Hepatocyte (in vitro differentiated cells): ENCODE measurements around the gene MTARC1. TPM values are rescaled to one million over a fixed set of nuclear protein-coding genes. Genes with fewer than 3 reads are reported as not detected.

Source experiments
- DNase-seq: peaks from one replicate; pipeline ENCODE4 v3.0.0-alpha.2; 2016; ENCODE audit warnings: low spot score
- H2AFZ ChIP-seq: fragments of 200-600 bp; sonication (generic); 2 replicates; pipeline ENCODE4 v1.6.0; 2016; ENCODE audit warnings: antibody characterized with exemption, mild to moderate bottlenecking
- H3K27ac ChIP-seq: fragments of 200-600 bp; sonication (generic); 2 replicates; pipeline ENCODE4 v1.5.1; 2016; ENCODE audit warnings: mild to moderate bottlenecking
- H3K27me3 ChIP-seq: fragments of 200-600 bp; sonication (generic); 2 replicates; pipeline ENCODE4 v1.6.1; 2016
- H3K36me3 ChIP-seq: fragments of 200-600 bp; sonication (generic); replicated peaks from 2 replicates; pipeline ENCODE4 v1.5.1; 2016; ENCODE audit warnings: low read depth; ENCODE audit not compliant: insufficient read depth
- H3K4me1 ChIP-seq: fragments of 200-600 bp; sonication (generic); 2 replicates; pipeline ENCODE4 v1.5.1; 2016; ENCODE audit warnings: mild to moderate bottlenecking, moderate library complexity; ENCODE audit not compliant: insufficient read depth
- H3K4me2 ChIP-seq: fragments of 200-600 bp; sonication (generic); 2 replicates; pipeline ENCODE4 v1.6.0; 2016
- H3K4me3 ChIP-seq: fragments of 200-600 bp; sonication (generic); 2 replicates; pipeline ENCODE4 v1.5.1; 2016; ENCODE audit warnings: mild to moderate bottlenecking
- H3K79me2 ChIP-seq: fragments of 200-600 bp; sonication (generic); 2 replicates; pipeline ENCODE4 v1.6.0; 2017; ENCODE audit warnings: mild to moderate bottlenecking
- H3K9me2 ChIP-seq: fragments of 200-600 bp; sonication (generic); replicated peaks from 2 replicates; pipeline ENCODE4 v1.6.0; 2017; ENCODE audit warnings: mild to moderate bottlenecking; ENCODE audit not compliant: insufficient read depth
- H3K9me3 ChIP-seq: fragments of 200-600 bp; sonication (generic); 2 replicates; pipeline ENCODE4 v1.5.1; 2016; ENCODE audit warnings: low read depth, mild to moderate bottlenecking
- H4K20me1 ChIP-seq: fragments of 200-600 bp; sonication (generic); 2 replicates; pipeline ENCODE4 v1.6.0; 2016; ENCODE audit warnings: mild to moderate bottlenecking; ENCODE audit not compliant: insufficient read depth, poor library complexity, severe bottlenecking
- EZH2 ChIP-seq: fragments of 200-600 bp; sonication (generic); IDR thresholded peaks from 2 replicates; pipeline ENCODE4 v1.6.1; 2016; ENCODE audit warnings: antibody characterized with exemption, mild to moderate bottlenecking, borderline replicate concordance
- EZH2phosphoT487 ChIP-seq: fragments of 200-600 bp; sonication (generic); IDR thresholded peaks from one replicate; pipeline ENCODE4 v1.6.1; 2018; ENCODE audit warnings: antibody characterized with exemption, mild to moderate bottlenecking, low read depth, moderate library complexity; ENCODE audit not compliant: unreplicated experiment, severe bottlenecking
- WGBS: methylation state at CpG from one replicate; pipeline ENCODE4 v1.1.6; 2016; ENCODE audit warnings: low lambda C conversion rate; ENCODE audit errors: missing lambda C conversion rate; 5-methylcytosine and 5-hydroxymethylcytosine counted together
- polyA plus RNA-seq: library from polyadenylated mRNA; unstranded; fragments of >200 nt; fragmentation: Nextera tagmentation; extraction: Ambion mirVana; gene quantifications from 2 replicates; pipeline ENCODE4 v1.2.1, GENCODE V29; 2016
- total RNA-seq: library from RNA; depleted of rRNA; stranded (reverse); fragments of >200 nt; gene quantifications from 2 replicates; pipeline ENCODE4 v1.2.3, GENCODE V29; 2014
- TF ChIP-seq, protein P1 (sequence below): fragments of 200-600 bp; sonication (generic); IDR thresholded peaks from 2 replicates; pipeline ENCODE4 v1.5.1; 2016; ENCODE audit warnings: antibody characterized with exemption, mild to moderate bottlenecking; ENCODE audit not compliant: poor library complexity

The MTARC1 gene
- total and polyA plus RNA-seq, 2 experiments from 2014 or later: 15.8 to 24.0 TPM

DNA sequence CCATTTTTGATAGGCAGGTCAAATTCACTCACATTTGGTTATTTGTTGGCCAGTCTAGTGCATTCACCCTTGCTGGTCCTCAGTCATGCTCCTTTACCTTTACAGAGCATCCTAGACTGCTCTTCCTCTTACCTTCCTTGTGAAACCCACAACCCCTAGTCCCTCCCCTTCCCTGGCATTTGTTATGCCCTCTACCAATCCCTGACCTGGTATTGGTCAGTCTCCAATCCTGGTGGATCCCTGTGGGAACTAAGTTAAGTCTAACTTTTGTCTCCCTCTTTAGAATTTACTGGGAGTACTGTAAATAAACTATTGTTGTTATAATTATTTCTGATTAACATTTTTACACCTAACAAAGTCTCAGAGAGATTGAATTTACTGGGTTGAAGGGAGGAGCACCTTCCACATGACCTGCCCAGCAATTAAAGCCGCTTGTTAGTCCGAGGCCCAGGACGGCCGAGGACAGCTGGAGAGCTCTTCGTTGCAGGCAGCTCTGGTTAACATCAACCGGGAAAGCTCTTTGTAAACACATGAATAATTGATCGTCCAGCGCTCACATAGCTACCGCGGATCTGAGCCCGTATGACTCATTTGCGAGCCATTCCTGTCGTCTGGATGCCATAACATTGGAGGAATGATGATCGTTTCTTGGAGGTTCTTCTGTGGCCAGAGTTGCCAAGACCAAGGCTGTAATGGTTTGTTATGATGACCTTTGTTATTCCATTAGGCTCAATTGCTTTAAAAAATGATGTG lies 31.9 kb downstream of the MTARC1 start:
- WGBS: 24% methylated on average over 14 of the region's 14 CpGs
- Histone ChIP-seq H3K4me2 (no peak overlapping the region), H3K9me3 (no peaks in the 10 kb centered on the region), H2AFZ (no peak overlapping the region), H3K9me2 (no peaks in the 10 kb centered on the region), H3K36me3 (no peaks in the 10 kb centered on the region), H4K20me1 (no peaks in the 10 kb centered on the region), H3K79me2 (no peaks in the 10 kb centered on the region), H3K4me3 (no peak overlapping the region), H3K4me1 (no peaks in the 10 kb centered on the region), H3K27me3 (no peaks in the 10 kb centered on the region), H3K27ac (no peak overlapping the region)
- TF ChIP-seq EZH2 (no peak), EZH2phosphoT487 (no peak)
- TF ChIP-seq, protein P1, sequence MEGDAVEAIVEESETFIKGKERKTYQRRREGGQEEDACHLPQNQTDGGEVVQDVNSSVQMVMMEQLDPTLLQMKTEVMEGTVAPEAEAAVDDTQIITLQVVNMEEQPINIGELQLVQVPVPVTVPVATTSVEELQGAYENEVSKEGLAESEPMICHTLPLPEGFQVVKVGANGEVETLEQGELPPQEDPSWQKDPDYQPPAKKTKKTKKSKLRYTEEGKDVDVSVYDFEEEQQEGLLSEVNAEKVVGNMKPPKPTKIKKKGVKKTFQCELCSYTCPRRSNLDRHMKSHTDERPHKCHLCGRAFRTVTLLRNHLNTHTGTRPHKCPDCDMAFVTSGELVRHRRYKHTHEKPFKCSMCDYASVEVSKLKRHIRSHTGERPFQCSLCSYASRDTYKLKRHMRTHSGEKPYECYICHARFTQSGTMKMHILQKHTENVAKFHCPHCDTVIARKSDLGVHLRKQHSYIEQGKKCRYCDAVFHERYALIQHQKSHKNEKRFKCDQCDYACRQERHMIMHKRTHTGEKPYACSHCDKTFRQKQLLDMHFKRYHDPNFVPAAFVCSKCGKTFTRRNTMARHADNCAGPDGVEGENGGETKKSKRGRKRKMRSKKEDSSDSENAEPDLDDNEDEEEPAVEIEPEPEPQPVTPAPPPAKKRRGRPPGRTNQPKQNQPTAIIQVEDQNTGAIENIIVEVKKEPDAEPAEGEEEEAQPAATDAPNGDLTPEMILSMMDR: no peak
- peak; percentile 64 for DNase-seq

DNA sequence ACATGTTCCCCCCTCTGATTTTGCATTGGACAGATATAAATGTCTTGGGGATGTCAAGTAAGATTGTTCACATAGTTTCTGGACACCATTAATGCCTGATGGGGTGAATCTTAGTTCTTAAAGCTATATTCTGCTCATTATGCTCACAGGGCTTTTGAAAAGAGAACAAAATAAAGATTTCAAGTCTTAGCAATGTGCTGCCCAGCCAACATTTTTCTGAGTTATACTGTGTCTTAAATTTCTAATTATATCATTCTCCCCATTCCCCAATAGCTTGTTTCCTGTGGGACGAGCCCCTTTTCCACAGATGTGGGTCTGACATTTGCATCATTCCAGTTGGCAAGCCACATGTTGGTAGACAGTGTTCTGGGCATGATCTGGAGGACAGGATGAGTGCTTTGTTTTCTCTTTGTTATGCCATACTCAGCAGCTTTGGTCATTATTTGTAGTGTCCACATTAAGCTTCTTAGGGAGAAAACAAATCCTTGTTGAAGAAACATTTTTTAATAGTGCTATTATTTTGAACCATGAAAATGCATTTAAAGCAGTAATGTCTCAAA lies 32.8 kb downstream of the MTARC1 start:
- H3K4me2 ChIP-seq: no peak overlapping the region
- H2AFZ ChIP-seq: no peak overlapping the region
- H3K9me2 ChIP-seq: no peaks in the 10 kb centered on the region
- H3K4me3 ChIP-seq: no peak overlapping the region
- no peaks in the 10 kb centered on the region for H4K20me1 ChIP-seq
- H3K79me2 ChIP-seq: no peaks in the 10 kb centered on the region
- no peaks in the 10 kb centered on the region for H3K27me3 ChIP-seq
- TF ChIP-seq, protein P1: no peak
- TF ChIP-seq EZH2phosphoT487 (no peak), EZH2 (no peak)
- no peaks in the 10 kb centered on the region for H3K9me3 ChIP-seq
- no peaks in the 10 kb centered on the region for H3K36me3 ChIP-seq
- H3K27ac ChIP-seq: no peak overlapping the region
- no peak for DNase-seq
- H3K4me1 ChIP-seq: no peaks in the 10 kb centered on the region
- WGBS: 81% methylated on average over 1 of the region's 1 CpG

DNA sequence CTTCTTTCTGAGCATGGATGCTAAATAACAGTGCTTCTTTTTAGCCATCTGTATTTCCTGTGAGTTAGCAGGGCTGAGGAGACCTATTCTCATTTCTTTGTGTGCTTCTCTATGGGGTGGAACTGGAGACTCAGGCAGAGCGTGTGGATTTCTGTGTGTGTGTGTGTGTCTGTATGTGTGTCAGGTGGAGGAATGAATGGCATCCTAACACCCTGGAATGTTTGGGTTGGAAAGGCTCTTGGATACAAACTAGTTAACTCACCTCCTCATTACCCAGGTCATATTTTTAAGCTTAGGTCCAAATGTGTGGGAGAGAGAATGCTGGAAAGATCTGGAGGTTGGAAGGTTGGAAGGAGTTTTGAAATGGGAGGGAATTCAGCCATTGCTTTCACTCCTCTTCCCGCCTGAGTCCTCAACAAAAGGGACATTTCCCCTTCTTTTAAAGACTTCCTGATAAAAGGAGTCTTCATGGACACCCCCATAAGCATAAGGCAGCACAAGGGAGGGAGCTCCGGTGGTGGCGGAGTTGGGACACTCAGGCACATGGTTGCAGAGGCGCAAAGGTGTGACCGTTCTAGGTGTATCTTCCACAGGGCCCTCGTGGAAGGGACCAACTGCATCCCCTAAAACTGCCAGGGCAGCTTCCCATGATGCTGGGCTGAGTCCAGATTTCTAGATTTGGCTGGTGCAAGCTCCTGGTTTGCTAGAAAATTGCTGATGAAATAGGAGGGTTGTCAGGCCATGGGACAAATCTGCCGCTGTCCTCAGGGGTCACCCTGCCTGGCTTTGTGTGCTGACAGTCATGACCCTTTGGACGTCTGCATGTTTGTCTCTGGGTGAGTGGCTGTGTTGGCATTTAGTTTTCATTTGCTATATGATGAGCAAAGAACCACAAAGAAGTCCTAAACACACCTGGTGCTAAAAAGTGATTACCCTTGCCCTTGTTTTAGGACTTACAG lies 37.6 kb downstream of the MTARC1 start:
- Histone ChIP-seq H3K9me3 (no peaks in the 10 kb centered on the region), H3K27ac (no peak overlapping the region), H3K4me1 (peaks cover 4% of the 10 kb centered on the region), H3K4me2 (no peak overlapping the region), H3K9me2 (no peaks in the 10 kb centered on the region), H3K79me2 (no peaks in the 10 kb centered on the region), H4K20me1 (no peaks in the 10 kb centered on the region), H3K4me3 (no peak overlapping the region), H3K36me3 (no peaks in the 10 kb centered on the region), H3K27me3 (no peaks in the 10 kb centered on the region), H2AFZ (no peak overlapping the region)
- 90% methylated on average over 9 of the region's 9 CpGs for WGBS
- no peak for TF ChIP-seq EZH2
- no peak for TF ChIP-seq EZH2phosphoT487
- TF ChIP-seq, protein P1: no peak
- DNase-seq: no peak
